Middle frontal gyrus (tissue), 1 donor: ENCODE results near the gene PXYLP1.
"Not testable (repeated sequence)": the region's sequence is repeated elsewhere in the genome, so short reads cannot be mapped to it uniquely, and the experiment has no call there.

ENCODE experiments used
- DNase-seq: peaks from one replicate; pipeline ENCODE4 v3.0.0-alpha.2; 2015; ENCODE audit warnings: low spot score; ENCODE audit errors: extremely low spot score

The PXYLP1 gene, protein sequence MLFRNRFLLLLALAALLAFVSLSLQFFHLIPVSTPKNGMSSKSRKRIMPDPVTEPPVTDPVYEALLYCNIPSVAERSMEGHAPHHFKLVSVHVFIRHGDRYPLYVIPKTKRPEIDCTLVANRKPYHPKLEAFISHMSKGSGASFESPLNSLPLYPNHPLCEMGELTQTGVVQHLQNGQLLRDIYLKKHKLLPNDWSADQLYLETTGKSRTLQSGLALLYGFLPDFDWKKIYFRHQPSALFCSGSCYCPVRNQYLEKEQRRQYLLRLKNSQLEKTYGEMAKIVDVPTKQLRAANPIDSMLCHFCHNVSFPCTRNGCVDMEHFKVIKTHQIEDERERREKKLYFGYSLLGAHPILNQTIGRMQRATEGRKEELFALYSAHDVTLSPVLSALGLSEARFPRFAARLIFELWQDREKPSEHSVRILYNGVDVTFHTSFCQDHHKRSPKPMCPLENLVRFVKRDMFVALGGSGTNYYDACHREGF

GRCh38 chr3:141231101-141231951 lies at the start of gene PXYLP1:
TSS of gene PXYLP1 (plus strand) at chr3:141231825. CDS start at chr3:141260176, 28,351 bp downstream.
- peak; percentile 83 for DNase-seq

GRCh38 chr3:141183606-141184005 lies 48.0 kb upstream of the PXYLP1 start:
- no peak for DNase-seq

DNA sequence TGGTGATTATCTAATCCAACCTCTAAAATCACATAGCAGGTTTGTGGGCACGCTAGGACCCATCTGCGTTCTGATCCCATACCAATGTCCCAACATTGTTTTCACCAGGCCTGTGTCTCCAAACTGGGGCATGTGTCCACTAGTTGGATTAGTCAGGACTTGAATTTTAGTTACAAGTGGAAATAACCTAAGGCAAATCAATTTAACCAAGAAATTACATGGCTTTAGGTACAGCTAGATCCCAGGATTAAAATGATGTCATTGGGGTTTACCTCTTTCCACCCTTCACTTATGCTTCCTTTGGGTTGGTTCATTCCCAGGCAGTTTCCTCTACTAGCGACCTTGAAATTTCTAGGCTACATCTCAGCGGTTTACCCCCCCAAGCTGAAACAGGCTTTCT lies 47.2 kb upstream of the PXYLP1 start:
- no peak for DNase-seq

DNA sequence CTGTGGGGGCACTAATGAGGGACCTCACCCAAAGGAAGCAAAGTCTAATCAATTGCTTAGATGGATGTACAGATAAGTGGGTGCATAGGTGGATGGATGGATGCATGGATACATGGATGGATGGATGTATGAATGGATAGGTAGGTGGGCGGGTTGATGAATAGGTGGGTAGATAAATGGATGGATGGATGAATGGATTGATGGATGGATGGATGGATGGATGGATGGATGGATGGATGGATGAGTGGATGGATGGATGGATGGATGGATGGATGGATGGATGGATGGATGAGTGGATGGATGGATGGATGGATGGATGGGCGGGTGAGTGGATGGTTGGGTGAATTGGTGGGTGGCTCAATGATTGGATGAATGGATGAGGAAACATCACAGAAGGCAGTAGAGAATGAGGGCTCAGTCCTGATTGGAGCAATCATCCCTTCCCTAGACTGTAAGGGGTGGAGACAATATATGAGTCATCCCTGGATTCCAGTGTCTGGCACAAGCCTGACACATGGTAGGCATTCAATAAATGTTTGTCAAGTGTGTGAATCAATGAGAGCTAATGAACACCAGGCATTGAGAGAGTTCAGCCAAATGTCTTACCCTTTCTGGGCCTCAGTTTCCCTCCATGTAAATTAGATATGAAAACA lies 40.4 kb upstream of the PXYLP1 start:
- no peak for DNase-seq

- peak; percentile 86 for DNase-seq
Observed at GRCh38 chr3:141192345-141192744, 39.3 kb upstream of the PXYLP1 start.

GRCh38 chr3:141193066-141193830 lies 38.4 kb upstream of the PXYLP1 start:
- no peak for DNase-seq

GRCh38 chr3:141201122-141201521 lies 30.5 kb upstream of the PXYLP1 start:
- DNase-seq: no peak

GRCh38 chr3:141202682-141203081 lies 28.9 kb upstream of the PXYLP1 start:
- no peak for DNase-seq

DNA sequence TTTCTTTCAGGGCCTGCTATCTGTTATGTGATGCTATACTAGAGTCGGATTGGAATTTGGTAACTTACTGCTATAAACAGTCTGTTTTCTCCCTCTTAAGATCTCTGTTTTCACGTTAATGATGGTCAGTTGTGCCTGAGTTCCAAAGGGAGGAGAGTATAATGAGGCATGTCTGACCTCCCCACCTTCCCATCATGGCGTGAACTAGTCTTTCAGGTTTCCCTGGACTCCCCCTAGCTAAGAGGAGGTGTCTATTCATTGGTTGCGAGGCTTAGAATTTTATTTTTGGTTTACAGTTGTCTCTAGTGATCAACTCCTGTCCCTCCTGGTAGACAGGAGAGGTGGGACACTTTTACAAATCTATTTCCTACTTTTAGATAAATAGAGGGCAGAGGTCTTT lies 27.8 kb upstream of the PXYLP1 start:
- DNase-seq: no peak

DNA sequence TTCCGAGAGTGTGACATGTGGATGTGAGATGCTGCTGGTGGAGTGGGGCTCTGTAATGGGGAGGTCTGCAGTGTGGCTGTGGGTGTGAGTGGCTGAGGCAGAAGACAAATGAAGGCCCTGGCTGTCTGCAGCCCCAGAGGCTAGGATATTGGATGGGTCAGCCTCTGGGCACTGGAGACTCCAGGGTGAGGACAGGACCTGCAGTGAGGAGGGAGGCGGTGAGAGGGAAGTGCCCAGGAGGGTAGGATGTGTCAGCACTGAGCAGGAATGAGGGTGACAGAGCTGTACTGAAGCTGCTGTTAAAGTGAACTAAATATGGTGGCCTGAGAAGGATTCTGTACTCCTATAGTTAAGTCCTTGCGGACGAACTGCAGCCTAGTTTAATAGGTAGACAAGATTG lies 27.3 kb upstream of the PXYLP1 start:
- DNase-seq: no peak

GRCh38 chr3:141211306-141211705 lies 20.3 kb upstream of the PXYLP1 start:
- not testable (repeated sequence) for DNase-seq

DNA sequence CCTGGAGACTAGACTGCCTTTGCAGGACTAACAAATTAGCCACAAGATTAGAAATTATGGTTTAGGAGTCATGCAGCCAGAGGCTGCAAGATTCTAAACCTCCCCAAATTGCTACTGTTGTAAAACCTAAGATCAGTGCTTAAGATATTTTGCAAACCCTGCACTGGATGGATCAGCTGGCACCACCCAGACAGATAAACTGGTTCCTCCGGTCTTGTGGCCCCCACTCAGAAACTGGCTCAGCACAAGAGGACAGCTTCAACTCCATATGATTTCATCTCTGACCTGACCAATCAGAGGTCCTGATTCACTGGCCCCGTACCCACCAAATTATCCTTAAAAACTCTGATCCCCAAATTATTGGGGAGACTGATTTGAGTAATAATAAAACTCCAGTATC lies 19.5 kb upstream of the PXYLP1 start:
- no peak for DNase-seq

GRCh38 chr3:141212555-141212954 lies 19.1 kb upstream of the PXYLP1 start:
- no peak for DNase-seq

DNA sequence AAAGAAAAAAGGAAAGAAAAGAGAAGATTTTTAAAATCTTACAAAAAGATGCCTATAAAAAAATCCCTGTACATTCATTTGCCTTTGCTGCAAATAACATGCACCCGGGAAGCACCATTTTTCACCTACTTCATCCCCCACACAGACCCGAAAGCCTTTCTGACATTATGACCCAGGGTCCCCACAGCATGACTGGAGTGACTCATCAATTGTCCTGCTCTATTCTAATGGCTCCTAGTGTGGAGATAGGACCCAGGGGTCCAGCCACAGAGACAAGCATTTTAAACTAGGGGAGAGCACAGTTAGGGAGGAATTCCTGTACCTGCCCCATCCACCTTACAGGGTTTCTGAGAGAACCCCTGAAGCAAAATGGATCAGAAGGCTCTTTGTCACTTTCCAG lies 14.7 kb upstream of the PXYLP1 start:
- DNase-seq: no peak

DNA sequence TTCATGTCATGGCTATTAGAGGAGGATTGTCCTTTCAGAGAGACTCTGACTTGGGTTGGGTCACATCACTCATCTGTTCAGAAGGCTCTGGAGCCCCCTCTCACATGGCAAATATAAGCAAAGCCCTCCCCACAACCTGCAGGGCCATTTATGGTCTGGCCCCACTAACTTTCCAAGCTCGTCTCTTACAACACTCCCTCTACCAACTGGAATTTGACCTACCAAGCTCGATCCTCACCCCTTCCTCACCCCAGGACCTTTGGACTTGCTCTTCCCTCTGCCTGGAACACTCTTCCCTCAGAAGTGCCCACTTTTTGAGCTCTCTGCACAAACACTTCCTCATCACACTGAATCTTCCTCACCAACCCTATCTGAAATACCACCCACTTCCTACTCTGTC lies 14.2 kb upstream of the PXYLP1 start:
- DNase-seq: no peak

DNA sequence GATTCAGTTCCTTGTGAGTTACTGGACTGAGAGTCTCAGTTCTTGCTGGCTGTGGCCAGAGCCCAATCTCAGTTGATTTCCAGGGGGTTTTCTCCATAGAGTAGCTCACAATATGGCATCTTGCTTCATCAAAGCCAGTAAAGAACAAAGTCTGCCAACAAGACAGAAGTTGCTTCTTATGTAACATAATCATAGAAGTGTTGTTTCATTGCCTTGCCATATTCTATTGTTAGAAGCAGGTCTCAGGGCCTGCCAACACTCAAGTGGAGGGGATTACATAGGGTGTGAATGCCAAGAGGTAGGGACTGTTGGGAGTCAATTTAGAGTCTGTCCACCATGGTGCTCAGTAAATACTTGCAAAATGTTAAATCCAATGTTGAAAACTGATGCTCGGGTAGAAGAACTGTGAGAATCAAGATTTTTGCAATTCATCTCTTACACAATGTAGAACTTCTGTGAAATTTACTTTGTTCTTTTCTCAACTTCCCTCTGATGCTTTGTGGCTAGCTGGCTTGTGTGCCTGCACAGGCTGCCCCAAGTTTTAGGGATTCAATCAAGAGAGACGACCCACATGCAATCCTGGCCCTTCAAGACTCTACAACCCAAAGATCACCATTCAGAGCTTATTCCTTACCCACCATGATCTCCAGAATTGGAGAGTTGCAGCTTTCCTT lies 13.3 kb upstream of the PXYLP1 start:
- no peak for DNase-seq

- no peak for DNase-seq
Observed at GRCh38 chr3:141218926-141219325, 12.7 kb upstream of the PXYLP1 start.

DNA sequence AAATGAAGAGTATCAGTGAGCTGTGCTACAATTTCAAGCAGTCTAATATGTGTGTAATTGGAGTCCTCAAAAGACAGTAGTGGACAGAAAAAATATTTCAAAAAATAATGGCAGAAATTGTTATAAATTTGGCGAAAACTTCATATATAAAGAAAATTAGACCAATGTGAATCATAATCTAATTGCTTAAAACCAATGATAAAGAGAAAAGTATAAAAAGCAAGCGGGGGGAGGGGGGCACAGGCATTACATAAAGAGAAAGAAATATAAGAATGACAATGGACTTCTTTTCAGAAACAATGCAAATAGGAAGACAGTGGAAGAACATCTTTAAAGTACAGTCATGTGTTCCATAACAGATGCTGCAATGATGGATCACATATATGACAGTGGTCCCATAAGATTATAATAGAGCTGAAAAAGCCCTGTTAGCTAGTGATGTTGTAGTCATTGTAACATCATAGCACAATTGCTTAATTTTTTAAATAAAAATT lies 7.9 kb upstream of the PXYLP1 start:
- no peak for DNase-seq

DNA sequence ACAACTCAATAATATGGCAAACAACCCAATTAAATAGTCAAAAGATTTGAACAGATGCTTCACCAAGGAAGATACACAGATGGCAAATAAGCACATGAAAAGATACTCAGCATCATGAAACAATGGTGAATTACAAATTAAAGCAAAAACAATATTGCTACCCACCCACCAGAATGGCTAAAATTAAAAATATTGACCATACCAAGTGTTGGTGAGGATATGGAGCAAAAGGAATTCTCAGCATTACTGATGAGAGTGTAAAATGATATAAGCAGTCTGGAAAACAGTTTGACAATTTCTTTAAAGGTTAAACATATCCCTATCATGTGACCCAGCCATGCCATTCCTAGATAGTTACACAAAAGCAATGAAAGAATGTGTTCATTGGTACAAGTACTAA lies 5.7 kb upstream of the PXYLP1 start:
- DNase-seq: no peak

GRCh38 chr3:141227216-141227615 lies 4.4 kb upstream of the PXYLP1 start:
- DNase-seq: no peak
